ENCODE measurements around the gene DCAF7. TPM values are rescaled to one million over a fixed set of nuclear protein-coding genes. Genes with fewer than 3 reads are reported as not detected.
A peak's percentile ranks its signal among the peaks of the same experiment; 100 is the strongest.

DCAF7 gene
- total RNA-seq, 1 donor from 2014 or later = 135 TPM

DNA sequence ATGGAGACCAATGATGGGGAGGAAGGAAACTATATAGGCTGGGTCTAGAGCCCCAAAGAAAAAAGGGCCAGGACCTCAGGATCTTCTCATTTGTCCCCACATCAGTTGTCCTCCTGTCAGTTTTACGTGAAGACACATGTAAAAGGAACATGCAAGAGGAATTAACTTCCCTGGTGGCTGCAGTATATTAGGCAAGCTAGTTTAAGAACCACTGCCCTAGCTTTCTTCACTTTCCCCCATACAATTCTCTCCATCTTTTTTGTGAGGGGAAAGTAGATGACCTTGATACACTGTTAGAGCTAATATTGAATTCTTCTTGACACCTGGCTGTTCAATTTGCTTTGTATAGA, 74.2 kb downstream of the DCAF7 start:
- Mint-ChIP-seq H3K27ac (no peak overlapping the region), H3K27me3 (no peaks in the 10 kb centered on the region), H3K36me3 (ENCODE audit: insufficient read depth) (no peaks in the 10 kb centered on the region), H3K9me3 (ENCODE audit: low read depth) (no peaks in the 10 kb centered on the region), H3K4me3 (ENCODE audit: low read depth) (peak overlapping the region; percentile 44), H3K4me1 (ENCODE audit: low read depth) (peaks cover 16% of the 10 kb centered on the region)
- TF ChIP-seq, protein P1, sequence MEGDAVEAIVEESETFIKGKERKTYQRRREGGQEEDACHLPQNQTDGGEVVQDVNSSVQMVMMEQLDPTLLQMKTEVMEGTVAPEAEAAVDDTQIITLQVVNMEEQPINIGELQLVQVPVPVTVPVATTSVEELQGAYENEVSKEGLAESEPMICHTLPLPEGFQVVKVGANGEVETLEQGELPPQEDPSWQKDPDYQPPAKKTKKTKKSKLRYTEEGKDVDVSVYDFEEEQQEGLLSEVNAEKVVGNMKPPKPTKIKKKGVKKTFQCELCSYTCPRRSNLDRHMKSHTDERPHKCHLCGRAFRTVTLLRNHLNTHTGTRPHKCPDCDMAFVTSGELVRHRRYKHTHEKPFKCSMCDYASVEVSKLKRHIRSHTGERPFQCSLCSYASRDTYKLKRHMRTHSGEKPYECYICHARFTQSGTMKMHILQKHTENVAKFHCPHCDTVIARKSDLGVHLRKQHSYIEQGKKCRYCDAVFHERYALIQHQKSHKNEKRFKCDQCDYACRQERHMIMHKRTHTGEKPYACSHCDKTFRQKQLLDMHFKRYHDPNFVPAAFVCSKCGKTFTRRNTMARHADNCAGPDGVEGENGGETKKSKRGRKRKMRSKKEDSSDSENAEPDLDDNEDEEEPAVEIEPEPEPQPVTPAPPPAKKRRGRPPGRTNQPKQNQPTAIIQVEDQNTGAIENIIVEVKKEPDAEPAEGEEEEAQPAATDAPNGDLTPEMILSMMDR (IDR thresholded peaks at IDR 0.05; ENCODE audit: unreplicated experiment) = no peak
- DNase-seq (ENCODE audit: low spot score, unreplicated experiment) = no peak

GRCh38 chr17:63626551-63627180, 76.4 kb downstream of the DCAF7 start:
- Mint-ChIP-seq H3K27ac (no peak overlapping the region), H3K4me3 (ENCODE audit: low read depth) (no peak overlapping the region), H3K4me1 (ENCODE audit: low read depth) (peaks cover 12% of the 10 kb centered on the region), H3K27me3 (no peaks in the 10 kb centered on the region), H3K9me3 (ENCODE audit: low read depth) (no peaks in the 10 kb centered on the region), H3K36me3 (ENCODE audit: insufficient read depth) (no peaks in the 10 kb centered on the region)
- TF ChIP-seq, protein P1 (IDR thresholded peaks at IDR 0.05; ENCODE audit: unreplicated experiment) = no peak
- no peak for DNase-seq (ENCODE audit: low spot score, unreplicated experiment)

- no peak overlapping the region for H3K27ac Mint-ChIP-seq
- no peak overlapping the region for H3K4me3 Mint-ChIP-seq (ENCODE audit: low read depth)
- H3K9me3 Mint-ChIP-seq (ENCODE audit: low read depth) = no peaks in the 10 kb centered on the region
- TF ChIP-seq, protein P1 (IDR thresholded peaks at IDR 0.05; ENCODE audit: unreplicated experiment) = no peak
- H3K27me3 Mint-ChIP-seq = no peaks in the 10 kb centered on the region
- H3K4me1 Mint-ChIP-seq (ENCODE audit: low read depth) = peaks cover 5% of the 10 kb centered on the region
- no peak for DNase-seq (ENCODE audit: low spot score, unreplicated experiment)
- H3K36me3 Mint-ChIP-seq (ENCODE audit: insufficient read depth) = peaks cover 3% of the 10 kb centered on the region
Observed at GRCh38 chr17:63629627-63630026, 79.3 kb downstream of the DCAF7 start.

DNA sequence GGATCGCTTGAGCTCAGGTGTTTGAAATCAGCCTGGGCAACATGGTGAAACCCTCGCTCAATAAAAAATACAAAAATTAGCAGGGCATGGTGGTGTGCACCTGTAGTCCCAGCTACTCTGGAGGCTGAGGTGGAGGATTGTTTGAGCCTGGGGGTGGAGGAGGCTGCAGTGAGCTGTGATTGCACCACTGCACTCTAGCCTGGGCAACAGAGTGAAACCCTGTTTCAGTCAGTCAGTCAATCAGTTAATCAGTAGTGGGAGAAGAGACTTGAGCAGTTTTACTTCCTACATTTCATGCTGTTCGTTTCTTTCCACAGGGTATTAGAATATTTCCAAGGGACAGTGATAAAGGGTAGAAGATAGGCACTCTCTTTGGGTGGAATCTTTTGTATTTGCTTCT, 80.8 kb downstream of the DCAF7 start:
- no peak overlapping the region for H3K27ac Mint-ChIP-seq

GRCh38 chr17:63631626-63632025, 81.3 kb downstream of the DCAF7 start:
- DNase-seq (ENCODE audit: low spot score, unreplicated experiment) = no peak
- Mint-ChIP-seq H3K27ac (no peak overlapping the region), H3K4me3 (ENCODE audit: low read depth) (no peak overlapping the region), H3K36me3 (ENCODE audit: insufficient read depth) (peaks cover 5% of the 10 kb centered on the region), H3K4me1 (ENCODE audit: low read depth) (peaks cover 2% of the 10 kb centered on the region), H3K27me3 (no peaks in the 10 kb centered on the region), H3K9me3 (ENCODE audit: low read depth) (no peaks in the 10 kb centered on the region)
- TF ChIP-seq, protein P1 (IDR thresholded peaks at IDR 0.05; ENCODE audit: unreplicated experiment) = no peak

More for the DNA sequence above, 80.8 kb downstream of the DCAF7 start:
- no peaks in the 10 kb centered on the region for H3K27me3 Mint-ChIP-seq
- DNase-seq (ENCODE audit: low spot score, unreplicated experiment) = no peak
- H3K9me3 Mint-ChIP-seq (ENCODE audit: low read depth) = no peaks in the 10 kb centered on the region
- TF ChIP-seq, protein P1 (IDR thresholded peaks at IDR 0.05; ENCODE audit: unreplicated experiment) = no peak
- H3K4me3 Mint-ChIP-seq (ENCODE audit: low read depth) = no peak overlapping the region
- H3K4me1 Mint-ChIP-seq (ENCODE audit: low read depth) = peaks cover 2% of the 10 kb centered on the region
- H3K36me3 Mint-ChIP-seq (ENCODE audit: insufficient read depth) = peaks cover 3% of the 10 kb centered on the region
